GM19193 (cell line): ENCODE results near the gene UROS.

ENCODE experiments used
- POLR2A ChIP-seq: IDR thresholded peaks from 4 replicates; pipeline ENCODE4 v1.6.1; 2011; ENCODE audit not compliant: insufficient read depth, insufficient read length; ENCODE audit errors: extremely low read depth

UROS gene

DNA sequence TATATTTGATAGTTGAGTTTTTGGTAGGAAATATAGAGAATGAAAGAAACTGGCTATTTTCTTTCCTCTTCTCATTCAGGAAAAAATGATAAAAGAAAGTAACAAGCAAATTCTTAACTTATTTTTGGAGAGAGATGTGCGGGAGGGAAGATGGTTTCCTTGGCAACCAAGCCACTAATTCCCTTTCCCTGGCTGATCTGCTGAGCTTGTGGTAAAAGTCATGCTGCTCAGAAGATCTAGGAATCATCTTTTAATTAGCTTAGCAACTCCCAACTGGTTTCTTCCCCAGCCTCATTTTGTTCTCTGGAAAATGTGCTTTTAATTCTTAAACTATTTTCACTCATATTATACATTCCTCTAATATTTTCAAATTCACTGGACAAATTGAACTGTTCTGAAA lies 11.8 kb downstream of the UROS start:
- no peak for TF ChIP-seq POLR2A

GRCh38 chr10:125808047-125808446 lies 15.0 kb downstream of the UROS start:
- TF ChIP-seq POLR2A = no peak

- no peak for TF ChIP-seq POLR2A
These were observed 20.3 kb downstream of the UROS start for GRCh38 chr10:125802739-125803138.

DNA sequence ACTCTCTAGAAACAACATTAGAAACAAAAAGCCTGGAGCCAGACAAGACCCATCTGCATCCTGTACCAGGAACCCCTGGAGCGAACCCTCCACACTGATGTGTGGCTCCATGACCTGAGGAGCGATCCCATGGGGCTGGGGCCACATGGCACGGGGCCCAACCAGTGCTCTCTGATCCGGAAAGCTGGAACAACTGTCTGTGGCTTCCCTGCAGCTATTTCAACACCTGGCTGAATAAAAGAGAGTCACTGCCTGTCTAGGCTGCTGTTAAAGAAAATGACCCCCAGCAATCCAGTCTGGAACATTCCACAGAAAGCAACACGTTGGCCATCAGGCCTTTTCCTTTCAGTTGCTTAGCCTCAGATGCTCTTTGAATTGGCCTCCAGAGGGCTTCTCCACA lies 20.9 kb downstream of the UROS start:
- TF ChIP-seq POLR2A = no peak

DNA sequence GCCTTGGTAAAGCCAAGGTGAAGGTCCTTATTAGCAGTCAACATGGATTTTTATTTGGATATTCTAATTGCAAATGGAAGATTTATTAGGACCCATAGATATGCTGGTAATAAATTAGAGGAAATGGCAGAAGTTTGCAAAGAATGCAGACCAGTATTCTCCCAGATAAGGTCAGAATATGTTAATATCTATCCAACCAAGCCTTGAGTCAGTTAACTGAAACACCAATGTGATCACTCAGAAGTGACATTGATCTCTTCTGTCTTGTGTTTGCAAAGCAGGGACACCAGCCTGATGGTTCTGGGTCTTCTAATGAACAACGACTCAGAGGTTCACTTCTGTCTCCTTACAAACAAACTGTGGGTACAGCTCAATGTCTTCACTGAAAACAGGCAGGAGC lies 21.5 kb downstream of the UROS start:
- TF ChIP-seq POLR2A = no peak

- TF ChIP-seq POLR2A = no peak
These were observed 23.4 kb downstream of the UROS start for GRCh38 chr10:125799451-125800182.

DNA sequence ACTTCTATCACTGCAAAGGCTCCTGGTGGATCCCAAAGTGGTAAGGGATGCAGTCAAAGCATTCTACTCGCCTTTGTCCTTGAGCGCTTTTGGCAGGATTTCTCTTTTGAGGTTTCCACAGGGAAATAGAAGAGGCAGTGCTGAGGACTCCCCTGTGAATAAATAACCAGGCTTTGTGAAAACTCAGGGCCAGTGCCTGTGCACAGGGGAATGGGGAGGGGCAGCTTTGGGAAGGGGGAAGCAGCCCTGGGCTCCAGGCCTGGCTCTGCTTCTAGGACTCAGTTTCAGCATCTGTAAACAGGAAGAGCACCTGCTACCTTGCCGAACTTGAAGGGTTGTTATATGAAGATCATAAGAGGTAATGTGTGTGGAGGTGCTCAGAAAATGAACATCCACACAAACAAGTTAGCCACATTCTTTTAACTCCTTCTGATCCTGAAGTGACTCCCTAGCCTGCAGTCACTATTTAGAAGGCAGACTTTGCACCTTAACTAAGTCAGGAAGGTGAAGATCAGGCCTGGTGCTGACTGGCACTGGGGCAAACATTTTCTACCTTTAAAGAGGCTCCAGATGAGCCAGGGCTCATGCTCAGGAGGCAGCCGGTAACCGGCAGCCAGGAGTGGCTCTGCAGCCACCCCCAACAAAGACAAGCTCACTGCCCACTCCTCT lies 24.9 kb downstream of the UROS start:
- TF ChIP-seq POLR2A = no peak

DNA sequence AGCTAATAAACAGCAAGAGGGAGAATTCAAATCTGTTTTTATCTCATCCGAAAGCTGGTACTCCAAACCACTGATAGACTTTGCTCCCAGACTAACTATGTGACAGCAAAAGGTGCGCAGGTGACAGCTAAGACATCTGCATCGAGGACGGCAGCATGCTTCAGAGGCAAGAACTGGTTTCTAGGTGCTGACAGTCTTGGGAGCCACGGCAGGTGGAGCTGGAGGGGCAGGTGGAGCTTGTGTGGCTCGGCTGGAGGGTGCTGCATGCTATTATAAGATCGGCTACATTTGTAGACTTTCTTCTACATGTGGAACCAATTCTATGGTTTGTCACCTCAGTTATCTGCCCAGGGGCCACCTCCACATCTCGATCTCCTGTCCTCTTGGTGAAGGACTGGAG lies 25.6 kb downstream of the UROS start:
- no peak for TF ChIP-seq POLR2A

DNA sequence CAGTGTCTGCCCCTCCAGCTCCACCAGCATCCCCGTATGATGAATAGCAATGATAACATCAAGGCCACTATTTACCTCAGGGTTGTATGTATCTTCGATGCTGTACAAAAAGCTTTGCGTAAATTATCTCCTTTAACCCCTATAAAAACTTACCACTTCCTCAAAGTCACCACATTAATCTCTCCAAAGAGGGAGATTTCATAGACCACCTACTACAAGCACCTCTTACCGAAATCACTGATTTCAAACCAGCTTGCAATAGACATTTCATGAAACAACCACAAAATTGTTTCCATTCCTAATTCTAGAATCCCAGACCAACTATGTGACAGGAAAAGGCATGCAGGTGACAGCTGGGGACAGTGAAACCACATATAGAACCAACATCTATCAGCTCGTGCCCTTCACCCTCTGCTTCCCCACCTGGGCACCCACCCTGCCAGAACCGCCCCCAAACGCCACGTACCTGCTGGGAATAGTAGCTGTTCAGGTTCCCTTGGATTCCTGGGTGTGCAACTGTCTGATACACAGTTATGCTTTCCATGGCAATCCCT lies 27.3 kb downstream of the UROS start:
- TF ChIP-seq POLR2A = no peak

- TF ChIP-seq POLR2A = no peak
These were observed 27.9 kb downstream of the UROS start for GRCh38 chr10:125795128-125795527.

- TF ChIP-seq POLR2A = no peak
These were observed 30.4 kb downstream of the UROS start for GRCh38 chr10:125792342-125793300.

DNA sequence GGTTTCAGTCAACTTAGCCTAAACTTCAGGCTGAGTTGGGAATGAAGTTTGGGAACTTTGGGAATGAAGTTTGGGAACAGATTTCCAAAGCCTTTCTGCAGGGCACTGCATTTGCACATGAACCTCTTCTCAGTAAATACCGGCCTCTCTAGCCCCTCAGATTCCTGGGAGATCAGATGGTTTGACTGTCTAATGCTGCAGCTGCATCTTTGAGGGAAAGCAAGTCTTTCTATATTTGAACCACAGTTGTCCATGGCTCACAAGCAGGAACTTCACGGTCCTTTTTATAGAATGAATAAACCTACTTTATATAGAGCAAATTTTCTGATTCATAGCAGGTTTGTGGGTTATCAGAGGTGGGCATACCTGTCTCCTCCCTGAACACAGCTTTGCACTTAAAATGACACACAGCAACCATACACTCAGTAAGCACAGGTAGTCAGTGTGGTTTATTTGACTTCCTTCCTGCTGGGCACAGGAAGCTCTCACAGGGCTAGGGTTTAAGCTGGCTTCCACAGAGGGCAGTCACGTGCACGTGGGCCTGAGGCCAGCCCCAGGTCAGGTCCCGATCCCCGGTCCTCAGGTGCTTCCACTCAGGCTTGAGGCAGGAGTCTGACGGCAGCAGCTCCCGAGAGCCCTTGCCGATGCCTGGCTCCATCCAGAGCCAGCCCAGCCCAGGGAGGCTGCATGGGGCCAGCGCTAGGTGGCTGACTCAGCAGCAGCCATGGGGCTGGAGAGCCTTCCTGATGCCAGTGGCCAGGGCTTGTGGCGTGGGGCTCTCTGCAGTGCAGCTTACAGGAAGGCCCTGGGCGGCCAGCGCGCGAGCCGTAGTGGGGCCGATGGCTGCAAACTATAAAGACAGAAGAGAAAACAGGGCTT lies 34.7 kb downstream of the UROS start:
- TF ChIP-seq POLR2A = no peak

GRCh38 chr10:125785791-125786190 lies 37.3 kb downstream of the UROS start:
- no peak for TF ChIP-seq POLR2A

DNA sequence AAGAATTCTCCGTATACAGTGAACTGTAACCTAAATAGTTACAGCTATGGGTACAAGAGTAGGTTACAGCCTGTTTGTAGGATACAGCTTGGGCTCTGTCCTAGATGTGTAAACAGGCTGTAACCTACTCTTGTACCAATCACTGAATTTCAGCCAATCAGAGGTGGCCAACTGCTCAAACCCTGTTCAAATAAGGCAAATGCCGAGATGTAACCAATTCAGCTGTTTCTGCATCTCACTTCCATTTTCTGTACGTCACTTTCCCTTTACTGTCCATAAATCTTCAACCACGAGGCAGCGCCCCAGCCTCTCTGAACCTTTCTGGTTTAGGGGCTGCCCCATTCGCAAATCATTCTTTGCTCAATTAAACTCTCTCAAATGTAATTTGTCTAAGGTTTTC lies 39.1 kb downstream of the UROS start:
- TF ChIP-seq POLR2A = no peak
